Lower leg skin (tissue), 3 donors: ENCODE measurements around the gene KRTAP2-1.
"Not testable (repeated sequence)": the region's sequence is repeated elsewhere in the genome, so short reads cannot be mapped to it uniquely, and the experiment has no call there.

Experiments used
- CTCF ChIP-seq, 3 donors: fragments of 450-650 bp; IDR thresholded peaks; one replicate each; pipeline ENCODE4 v1.5.1; 2016; ENCODE audit warnings: antibody characterized with exemption in 3 of 3, mild to moderate bottlenecking in 3 of 3, moderate library complexity in 2 of 3
- POLR2A ChIP-seq, 2 donors: fragments of 450-650 bp; IDR thresholded peaks; one replicate each; pipeline ENCODE4 v1.6.1; 2016 to 2017; ENCODE audit warnings: antibody characterized with exemption in 2 of 2, mild to moderate bottlenecking in 1 of 2, moderate library complexity in 1 of 2

GRCh38 chr17:41034346-41034935, 12.7 kb downstream of the KRTAP2-1 start, which contains the start of gene KRTAP1-3:
- not testable (repeated sequence) for TF ChIP-seq CTCF, POLR2A (IDR thresholded peaks at IDR 0.05)
